ENCODE measurements around the gene CX3CL1.
"Not testable (repeated sequence)": the region's sequence is repeated elsewhere in the genome, so short reads cannot be mapped to it uniquely, and the experiment has no call there.

DNA sequence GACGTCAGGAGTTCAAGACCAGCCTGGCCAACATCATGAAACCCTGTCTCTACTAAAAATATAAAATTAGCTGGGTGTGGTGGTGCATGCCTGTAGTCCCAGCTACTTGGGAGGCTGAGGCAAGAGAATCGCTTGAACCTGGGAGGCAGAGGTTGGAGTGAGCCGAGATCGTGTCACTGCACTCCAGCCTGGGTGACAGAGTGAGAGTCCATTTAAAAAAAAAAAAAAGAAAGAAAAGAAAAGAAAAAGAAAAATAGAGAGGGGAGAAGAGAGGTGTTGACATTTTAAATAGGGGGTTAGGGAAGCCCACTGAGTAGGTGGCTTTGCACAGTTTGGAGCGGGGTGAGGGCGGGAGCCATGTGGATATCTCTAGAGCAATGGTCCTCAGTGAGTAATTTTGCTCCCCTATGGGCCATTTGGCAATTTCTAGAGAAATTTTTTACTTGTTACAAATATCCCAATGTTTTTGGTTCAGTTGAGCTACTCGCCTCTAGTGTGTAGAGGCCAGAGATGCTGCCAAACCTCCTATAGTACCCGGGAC is 2.7 kb downstream of the CX3CL1 start:
- TF ChIP-seq, protein P1, sequence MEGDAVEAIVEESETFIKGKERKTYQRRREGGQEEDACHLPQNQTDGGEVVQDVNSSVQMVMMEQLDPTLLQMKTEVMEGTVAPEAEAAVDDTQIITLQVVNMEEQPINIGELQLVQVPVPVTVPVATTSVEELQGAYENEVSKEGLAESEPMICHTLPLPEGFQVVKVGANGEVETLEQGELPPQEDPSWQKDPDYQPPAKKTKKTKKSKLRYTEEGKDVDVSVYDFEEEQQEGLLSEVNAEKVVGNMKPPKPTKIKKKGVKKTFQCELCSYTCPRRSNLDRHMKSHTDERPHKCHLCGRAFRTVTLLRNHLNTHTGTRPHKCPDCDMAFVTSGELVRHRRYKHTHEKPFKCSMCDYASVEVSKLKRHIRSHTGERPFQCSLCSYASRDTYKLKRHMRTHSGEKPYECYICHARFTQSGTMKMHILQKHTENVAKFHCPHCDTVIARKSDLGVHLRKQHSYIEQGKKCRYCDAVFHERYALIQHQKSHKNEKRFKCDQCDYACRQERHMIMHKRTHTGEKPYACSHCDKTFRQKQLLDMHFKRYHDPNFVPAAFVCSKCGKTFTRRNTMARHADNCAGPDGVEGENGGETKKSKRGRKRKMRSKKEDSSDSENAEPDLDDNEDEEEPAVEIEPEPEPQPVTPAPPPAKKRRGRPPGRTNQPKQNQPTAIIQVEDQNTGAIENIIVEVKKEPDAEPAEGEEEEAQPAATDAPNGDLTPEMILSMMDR (IDR thresholded peaks at IDR 0.05 in 2 of 3, conservative IDR thresholded peaks at IDR 0.05 in 1 of 3; ENCODE audit: insufficient read depth in 2 of 3, low read depth in 1 of 3, low read length in 3 of 3): not testable (repeated sequence)
- TF ChIP-seq YY1 (IDR thresholded peaks at IDR 0.05; ENCODE audit: borderline replicate concordance in 1 of 3, control insufficient read depth in 1 of 3, extremely low read depth in 1 of 3, insufficient read depth in 3 of 3, insufficient read length in 1 of 3, insufficient replicate concordance in 2 of 3, low read depth in 1 of 3, low read length in 2 of 3); ZC3H11A (IDR thresholded peaks at IDR 0.05; ENCODE audit: low read depth, low read length); CBX3 (IDR thresholded peaks at IDR 0.05; ENCODE audit: borderline replicate concordance in 1 of 2, low read length in 2 of 2): not testable (repeated sequence)
- TF ChIP-seq, protein P2, sequence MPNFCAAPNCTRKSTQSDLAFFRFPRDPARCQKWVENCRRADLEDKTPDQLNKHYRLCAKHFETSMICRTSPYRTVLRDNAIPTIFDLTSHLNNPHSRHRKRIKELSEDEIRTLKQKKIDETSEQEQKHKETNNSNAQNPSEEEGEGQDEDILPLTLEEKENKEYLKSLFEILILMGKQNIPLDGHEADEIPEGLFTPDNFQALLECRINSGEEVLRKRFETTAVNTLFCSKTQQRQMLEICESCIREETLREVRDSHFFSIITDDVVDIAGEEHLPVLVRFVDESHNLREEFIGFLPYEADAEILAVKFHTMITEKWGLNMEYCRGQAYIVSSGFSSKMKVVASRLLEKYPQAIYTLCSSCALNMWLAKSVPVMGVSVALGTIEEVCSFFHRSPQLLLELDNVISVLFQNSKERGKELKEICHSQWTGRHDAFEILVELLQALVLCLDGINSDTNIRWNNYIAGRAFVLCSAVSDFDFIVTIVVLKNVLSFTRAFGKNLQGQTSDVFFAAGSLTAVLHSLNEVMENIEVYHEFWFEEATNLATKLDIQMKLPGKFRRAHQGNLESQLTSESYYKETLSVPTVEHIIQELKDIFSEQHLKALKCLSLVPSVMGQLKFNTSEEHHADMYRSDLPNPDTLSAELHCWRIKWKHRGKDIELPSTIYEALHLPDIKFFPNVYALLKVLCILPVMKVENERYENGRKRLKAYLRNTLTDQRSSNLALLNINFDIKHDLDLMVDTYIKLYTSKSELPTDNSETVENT (CRISPR knock-in tag; IDR thresholded peaks at IDR 0.05): not testable (repeated sequence)
- TF ChIP-seq, protein P3, sequence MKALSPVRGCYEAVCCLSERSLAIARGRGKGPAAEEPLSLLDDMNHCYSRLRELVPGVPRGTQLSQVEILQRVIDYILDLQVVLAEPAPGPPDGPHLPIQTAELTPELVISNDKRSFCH (CRISPR knock-in tag; IDR thresholded peaks at IDR 0.05): not testable (repeated sequence)
- TF ChIP-seq, protein P3 (tag; IDR thresholded peaks at IDR 0.05): not testable (repeated sequence)

Data from K562 (cell line).